Measurements from ENCODE around the gene STK35. TPM values are rescaled to one million over a fixed set of nuclear protein-coding genes. Genes with fewer than 3 reads are reported as not detected.

The STK35 gene
- total and polyA plus RNA-seq, 2 donors (not counting 3 experiments of a cell fraction or from before 2014, with no cell fraction given) = 10.2 to 17.5 TPM

DNA sequence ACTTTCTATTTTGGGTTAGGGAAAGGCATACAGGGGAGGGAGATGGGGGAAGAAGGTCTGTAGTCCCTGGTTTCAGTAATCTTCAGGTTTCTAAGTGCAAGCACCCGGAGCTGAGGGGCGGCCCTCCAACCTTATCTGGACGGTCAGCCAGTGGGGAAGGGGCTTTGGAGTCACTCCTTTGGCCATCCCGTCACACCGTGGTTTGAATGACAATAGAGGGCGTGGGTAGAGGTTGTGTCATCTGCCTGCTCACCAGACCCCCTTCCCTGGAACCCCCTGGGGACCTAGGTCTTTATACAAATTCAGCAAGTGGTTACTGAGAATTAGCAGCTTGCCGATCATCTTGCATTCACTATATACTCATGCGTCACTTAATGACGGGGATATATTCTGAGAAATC lies 29.1 kb downstream of the STK35 start:
- POLR2A ChIA-PET = no interaction called here
- no peak for DNase-seq (ENCODE audit: low read depth, low spot score)
- Histone ChIP-seq H3K79me2 (ENCODE audit: control insufficient read depth, insufficient read depth, low read length) (peaks cover 54% of the 10 kb centered on the region), H3K36me3 (ENCODE audit: control insufficient read depth in 2 of 2, extremely low read depth in 1 of 2, insufficient read depth in 2 of 2, low read length in 2 of 2) (peaks cover 0 to 5% of the 10 kb centered on the region in 2 experiments), H3K4me2 (ENCODE audit: insufficient read depth, low read length) (no peak overlapping the region), H3K9me3 (replicated peaks; ENCODE audit: control insufficient read depth, insufficient read depth, low read length) (no peaks in the 10 kb centered on the region), H3K9me1 (replicated peaks; ENCODE audit: control insufficient read depth, extremely low read depth, insufficient read depth, low read length) (no peaks in the 10 kb centered on the region), H3K4me3 (replicated peaks in 1 of 3; ENCODE audit: insufficient read depth in 1 of 3, low read depth in 1 of 3, low read length in 3 of 3) (no peak overlapping the region), H3K27ac (ENCODE audit: insufficient read depth, low read depth, low read length) (no peak overlapping the region), H4K20me1 (replicated peaks; ENCODE audit: control insufficient read depth, extremely low read depth, insufficient read depth, low read length) (no peaks in the 10 kb centered on the region), H2AFZ (ENCODE audit: low read depth, low read length) (no peak overlapping the region), H3K4me1 (ENCODE audit: control insufficient read depth, extremely low read depth, insufficient read depth, low read length) (peaks cover 3% of the 10 kb centered on the region), H3K27me3 (ENCODE audit: control insufficient read depth in 2 of 2, insufficient read depth in 2 of 2, low read length in 2 of 2) (no peaks in the 10 kb centered on the region), H3K9ac (replicated peaks; ENCODE audit: extremely low read depth, insufficient read depth, low read length) (no peak overlapping the region)
- CTCF ChIA-PET = interaction anchor here (0.8 kb wide), 1 partner anchor 9 kb away, joined by 3 read pairs; no protein-coding TSS in a partner anchor
- intact Hi-C loops (cut with micrococcal nuclease) = no loop called here
- FAIRE-seq = no peak
- no TSS peak for BruUV-seq (replicated peaks)
- dilution Hi-C loops (cut with MboI; ENCODE audit: extremely low pct_ligation_motif_present, low sequenced_read_pairs) = no loop called here
- TF ChIP-seq, protein P1, sequence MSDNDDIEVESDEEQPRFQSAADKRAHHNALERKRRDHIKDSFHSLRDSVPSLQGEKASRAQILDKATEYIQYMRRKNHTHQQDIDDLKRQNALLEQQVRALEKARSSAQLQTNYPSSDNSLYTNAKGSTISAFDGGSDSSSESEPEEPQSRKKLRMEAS (IDR thresholded peaks at IDR 0.05; ENCODE audit: insufficient read depth, insufficient read length) = no peak
- TF ChIP-seq FOS (IDR thresholded peaks at IDR 0.05; ENCODE audit: borderline replicate concordance, insufficient read depth, low read length) (no peak), POLR2A (IDR thresholded peaks at IDR 0.05; ENCODE audit: low read depth, low read length) (no peak), EZH2 (IDR thresholded peaks at IDR 0.05; ENCODE audit: borderline replicate concordance, low read depth, low read length, severe bottlenecking) (no peak), POLR2AphosphoS5 (IDR thresholded peaks at IDR 0.05; ENCODE audit: insufficient read depth, low read depth, low read length) (no peak), GATA2 (IDR thresholded peaks at IDR 0.05; ENCODE audit: insufficient read depth, insufficient read length, low read depth, low read length) (no peak), MYC (IDR thresholded peaks at IDR 0.05; ENCODE audit: low read depth, low read length) (no peak), JUN (IDR thresholded peaks at IDR 0.05; ENCODE audit: borderline replicate concordance, insufficient read depth, insufficient read length, low read depth) (no peak)
- TF ChIP-seq, protein P2, sequence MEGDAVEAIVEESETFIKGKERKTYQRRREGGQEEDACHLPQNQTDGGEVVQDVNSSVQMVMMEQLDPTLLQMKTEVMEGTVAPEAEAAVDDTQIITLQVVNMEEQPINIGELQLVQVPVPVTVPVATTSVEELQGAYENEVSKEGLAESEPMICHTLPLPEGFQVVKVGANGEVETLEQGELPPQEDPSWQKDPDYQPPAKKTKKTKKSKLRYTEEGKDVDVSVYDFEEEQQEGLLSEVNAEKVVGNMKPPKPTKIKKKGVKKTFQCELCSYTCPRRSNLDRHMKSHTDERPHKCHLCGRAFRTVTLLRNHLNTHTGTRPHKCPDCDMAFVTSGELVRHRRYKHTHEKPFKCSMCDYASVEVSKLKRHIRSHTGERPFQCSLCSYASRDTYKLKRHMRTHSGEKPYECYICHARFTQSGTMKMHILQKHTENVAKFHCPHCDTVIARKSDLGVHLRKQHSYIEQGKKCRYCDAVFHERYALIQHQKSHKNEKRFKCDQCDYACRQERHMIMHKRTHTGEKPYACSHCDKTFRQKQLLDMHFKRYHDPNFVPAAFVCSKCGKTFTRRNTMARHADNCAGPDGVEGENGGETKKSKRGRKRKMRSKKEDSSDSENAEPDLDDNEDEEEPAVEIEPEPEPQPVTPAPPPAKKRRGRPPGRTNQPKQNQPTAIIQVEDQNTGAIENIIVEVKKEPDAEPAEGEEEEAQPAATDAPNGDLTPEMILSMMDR (IDR thresholded peaks at IDR 0.05; ENCODE audit: extremely low read depth in 1 of 2, insufficient read depth in 1 of 2, low read depth in 1 of 2, low read length in 2 of 2) = no peak

Data from endothelial cell of umbilical vein (primary cell).